OCI-LY7 (cell line): ENCODE results near the gene MAVS. TPM values are rescaled to one million over a fixed set of nuclear protein-coding genes. Genes with fewer than 3 reads are reported as not detected.

ENCODE experiments used
- BruUV-seq: library from RNA; stranded (reverse); fragments of 400-500 nt; replicated peaks from 2 replicates; lab custom pipeline; 2021; lab: Mats Ljungman, UMichigan
- CTCF ChIA-PET: fragments of 300-600 bp; sonication (Branson Sonifier 250); formaldehyde crosslinking; loops from one replicate; lab custom pipeline; 2022; ENCODE audit warnings: antibody characterized with exemption; ENCODE audit not compliant: unreplicated experiment; lab: Charles Lee
- POLR2A ChIA-PET: fragments of 300-600 bp; sonication (Branson Sonifier 250); formaldehyde crosslinking; loops from one replicate; lab custom pipeline; 2022; ENCODE audit warnings: antibody characterized with exemption; lab: Charles Lee
- DNase-seq: peaks from one replicate; pipeline ENCODE4 v3.0.0-alpha.2; 2015; ENCODE audit warnings: low spot score
- H2AFZ ChIP-seq: fragments of 200-600 bp; sonication (generic), shearing (Covaris generic); 2 replicates; pipeline ENCODE4 v1.6.1; 2014; ENCODE audit warnings: mild to moderate bottlenecking, antibody characterized with exemption, low read length, moderate library complexity
- H3K27ac ChIP-seq: fragments of 200-600 bp; sonication (generic); 2 replicates; pipeline ENCODE4 v1.5.1; 2014; ENCODE audit warnings: mixed run types, low read depth, mild to moderate bottlenecking, moderate library complexity, low read length, inconsistent platforms; ENCODE audit not compliant: poor library complexity, severe bottlenecking
- H3K36me3 ChIP-seq: fragments of 200-600 bp; sonication (generic); 2 replicates; pipeline ENCODE4 v1.6.1; 2014; ENCODE audit warnings: mild to moderate bottlenecking, antibody characterized with exemption, low read length, moderate library complexity, mixed read lengths; ENCODE audit not compliant: insufficient read depth
- H3K4me1 ChIP-seq: fragments of 200-600 bp; sonication (generic); 2 replicates; pipeline ENCODE4 v1.5.1; 2014; ENCODE audit warnings: mild to moderate bottlenecking, low read length; ENCODE audit not compliant: insufficient read depth, poor library complexity, severe bottlenecking
- H3K4me2 ChIP-seq: fragments of 200-600 bp; sonication (generic); 2 replicates; pipeline ENCODE4 v1.6.1; 2014; ENCODE audit warnings: mild to moderate bottlenecking, low read length
- H3K4me3 ChIP-seq: fragments of 200-600 bp; sonication (generic); 2 replicates; pipeline ENCODE4 v1.5.1; 2014; ENCODE audit warnings: mild to moderate bottlenecking, low read depth, low read length; ENCODE audit not compliant: poor library complexity, severe bottlenecking
- H3K79me2 ChIP-seq: fragments of 200-600 bp; sonication (generic); 2 replicates; pipeline ENCODE4 v1.6.1; 2016; ENCODE audit warnings: low read depth, mild to moderate bottlenecking, low read length, moderate library complexity, mixed read lengths; ENCODE audit not compliant: insufficient read depth
- H3K9me2 ChIP-seq: fragments of 200-600 bp; sonication (generic); 2 replicates; pipeline ENCODE4 v1.6.1; 2016; ENCODE audit warnings: mild to moderate bottlenecking, low read length, mixed read lengths; ENCODE audit not compliant: insufficient read depth
- H3K9me3 ChIP-seq: fragments of 200-600 bp; sonication (generic); 2 replicates; pipeline ENCODE4 v1.6.1; 2014; ENCODE audit warnings: mild to moderate bottlenecking, mixed run types, low read length, mixed read lengths
- H4K20me1 ChIP-seq: fragments of 200-600 bp; sonication (generic); 2 replicates; pipeline ENCODE4 v1.6.1; 2014; ENCODE audit warnings: mild to moderate bottlenecking, antibody characterized with exemption, low read length, moderate library complexity, mixed read lengths; ENCODE audit not compliant: insufficient read depth
- EZH2phosphoT487 ChIP-seq: fragments of 200-600 bp; sonication (generic); IDR thresholded peaks from 2 replicates; pipeline ENCODE4 v1.6.1; 2018; ENCODE audit warnings: low read depth, borderline replicate concordance, mild to moderate bottlenecking, mixed run types, antibody characterized with exemption, low read length, moderate library complexity, mixed read lengths
- intact Hi-C: fragments of 100-400 bp; cut with micrococcal nuclease; formaldehyde crosslinking; loops from one replicate; pipeline ENCODE4 v1.10.0; 2022; ENCODE audit not compliant: unreplicated experiment
- total RNA-seq, 2 experiments: library from RNA; depleted of rRNA in 1 of 2; stranded (reverse); fragments of >200 nt in 1 of 2; shearing (Covaris generic) in 1 of 2; gene quantifications; 2 replicates each; pipeline ENCODE4 v1.2.3, GENCODE V29; 2014 to 2022
- TF ChIP-seq, protein P1 (sequence below): fragments of 200-600 bp; sonication (generic); conservative IDR thresholded peaks from 2 replicates; pipeline ENCODE4 v1.5.1; 2014; ENCODE audit warnings: mild to moderate bottlenecking, antibody characterized with exemption, low read length, moderate library complexity, mixed read lengths

The MAVS gene
- total RNA-seq, 2 experiments from 2014 or later: 19.8 to 35.5 TPM

DNA sequence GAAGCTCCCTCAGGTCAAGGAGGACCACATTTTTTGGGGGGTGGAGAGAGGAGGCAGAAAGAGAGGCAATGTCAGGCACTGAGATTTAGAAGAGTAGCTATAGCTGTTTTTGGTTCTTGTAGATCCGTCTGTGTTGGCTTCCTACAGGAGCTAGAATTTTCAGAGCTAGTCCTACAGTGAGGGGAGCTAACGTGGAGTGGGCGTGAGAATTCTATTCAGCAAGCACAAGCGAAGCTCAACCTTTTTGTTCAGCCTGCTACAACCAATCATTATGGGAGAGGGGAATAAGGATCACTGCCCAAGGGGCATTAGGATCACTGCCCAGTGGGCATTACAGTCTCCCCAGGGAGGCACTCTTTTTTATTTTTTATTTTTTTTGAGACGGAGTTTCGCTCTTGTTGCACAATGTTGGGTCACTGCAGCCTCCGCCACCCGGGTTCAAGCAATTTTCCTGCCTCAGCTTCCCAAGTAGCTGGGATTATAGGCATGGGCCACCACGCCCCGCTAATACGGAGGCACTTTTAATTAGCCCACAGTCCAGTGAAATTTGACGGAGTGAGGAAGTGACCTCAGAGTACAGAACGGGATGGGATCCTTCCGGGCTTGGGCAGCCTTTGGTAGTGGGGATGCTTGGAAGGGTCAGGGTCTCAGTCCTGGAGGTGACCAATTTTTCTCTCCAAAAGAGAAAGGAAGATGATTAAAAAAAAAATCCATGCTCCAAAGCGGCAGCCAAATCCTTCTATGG, 41.4 kb downstream of the MAVS start:
- no peak for DNase-seq
- Histone ChIP-seq H4K20me1 (peaks cover 30% of the 10 kb centered on the region), H3K79me2 (peaks cover 61% of the 10 kb centered on the region), H3K9me3 (no peaks in the 10 kb centered on the region), H3K27ac (peak overlapping the region; percentile 57), H3K4me2 (peak overlapping the region; percentile 89), H2AFZ (peak overlapping the region; percentile 39), H3K9me2 (no peaks in the 10 kb centered on the region), H3K4me1 (peaks cover 25% of the 10 kb centered on the region), H3K36me3 (peaks cover 50% of the 10 kb centered on the region), H3K4me3 (peak overlapping the region; percentile 95)
- ChIA-PET CTCF (interaction anchor here (1.0 kb wide), 1 partner anchor 185 kb away, joined by 3 read pairs; no protein-coding TSS in a partner anchor), POLR2A (interaction anchor here (0.5 to 2.2 kb wide), 8 partner anchors 9 to 92 kb away, joined by 3 to 6 read pairs (median 3); partner anchors contain the start of gene CDC25B)
- TF ChIP-seq, protein P1, sequence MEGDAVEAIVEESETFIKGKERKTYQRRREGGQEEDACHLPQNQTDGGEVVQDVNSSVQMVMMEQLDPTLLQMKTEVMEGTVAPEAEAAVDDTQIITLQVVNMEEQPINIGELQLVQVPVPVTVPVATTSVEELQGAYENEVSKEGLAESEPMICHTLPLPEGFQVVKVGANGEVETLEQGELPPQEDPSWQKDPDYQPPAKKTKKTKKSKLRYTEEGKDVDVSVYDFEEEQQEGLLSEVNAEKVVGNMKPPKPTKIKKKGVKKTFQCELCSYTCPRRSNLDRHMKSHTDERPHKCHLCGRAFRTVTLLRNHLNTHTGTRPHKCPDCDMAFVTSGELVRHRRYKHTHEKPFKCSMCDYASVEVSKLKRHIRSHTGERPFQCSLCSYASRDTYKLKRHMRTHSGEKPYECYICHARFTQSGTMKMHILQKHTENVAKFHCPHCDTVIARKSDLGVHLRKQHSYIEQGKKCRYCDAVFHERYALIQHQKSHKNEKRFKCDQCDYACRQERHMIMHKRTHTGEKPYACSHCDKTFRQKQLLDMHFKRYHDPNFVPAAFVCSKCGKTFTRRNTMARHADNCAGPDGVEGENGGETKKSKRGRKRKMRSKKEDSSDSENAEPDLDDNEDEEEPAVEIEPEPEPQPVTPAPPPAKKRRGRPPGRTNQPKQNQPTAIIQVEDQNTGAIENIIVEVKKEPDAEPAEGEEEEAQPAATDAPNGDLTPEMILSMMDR: no peak
- BruUV-seq: no TSS peak
- intact Hi-C loops: loop anchor here (2.0 kb wide), 1 partner anchor 101 kb away; the partner anchor contains the start of gene CENPB

DNA sequence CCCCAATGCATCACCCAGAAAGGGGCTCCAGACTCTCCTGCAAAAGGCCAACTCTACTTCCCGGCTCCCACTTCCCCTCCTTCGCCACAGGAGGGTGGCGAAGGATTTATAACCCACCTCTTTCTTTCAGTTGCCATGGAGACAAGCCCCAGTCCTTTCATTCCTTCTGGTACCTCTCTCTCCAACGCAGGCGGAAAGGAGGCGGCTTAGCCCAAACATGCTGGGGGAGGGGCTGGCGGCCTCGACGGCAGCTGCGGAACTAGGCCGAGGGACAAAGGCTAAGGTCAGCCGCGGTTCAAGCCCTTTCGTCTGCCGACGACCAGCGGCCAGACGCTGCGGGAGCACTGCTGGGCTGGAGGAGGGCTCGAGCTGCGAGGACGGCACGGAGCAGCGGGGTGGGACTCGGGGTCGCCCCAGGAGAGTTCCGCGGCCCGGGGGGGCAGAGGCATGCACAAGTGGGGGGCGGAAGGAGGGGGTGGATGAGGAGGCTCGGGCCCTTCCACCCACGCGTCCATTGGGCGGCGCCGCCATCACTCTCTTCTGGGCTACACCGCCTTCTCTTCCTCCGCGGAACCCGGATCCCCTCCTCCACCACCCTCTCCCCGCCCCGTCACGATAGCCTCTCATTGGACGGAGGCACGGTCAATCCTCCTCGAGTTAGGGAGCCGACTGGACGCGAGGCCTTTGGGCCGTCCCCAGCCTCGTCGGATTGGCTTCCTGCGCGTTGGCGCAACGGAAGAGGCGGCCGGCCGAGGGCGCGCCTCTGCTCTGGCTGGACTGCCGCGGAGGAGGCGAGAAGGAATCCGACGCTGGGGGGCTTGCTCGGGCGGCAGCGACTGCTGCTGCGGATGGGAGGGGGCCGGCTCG, 42.2 kb downstream of the MAVS start, which contains the start of gene PANK2:
PANK2 (plus strand) TSS at position 766 of the 867 bp plus-strand sequence.
- H3K9me3 ChIP-seq: no peaks in the 10 kb centered on the region
- ChIA-PET POLR2A (interaction anchor here (2.2 kb wide), 1 partner anchor 13 kb away, joined by 6 read pairs; no protein-coding TSS in a partner anchor), CTCF (no interaction called here)
- intact Hi-C loops: loop anchor here (1.0 to 2.0 kb wide), 2 partner anchors 102 to 196 kb away; partner anchors contain the start of gene CENPB
- peaks cover 69% of the 10 kb centered on the region for H3K79me2 ChIP-seq
- H3K9me2 ChIP-seq: no peaks in the 10 kb centered on the region
- peak within 1 kb of the TSS; percentile 81 for H3K27ac ChIP-seq
- peak within 1 kb of the TSS; percentile 98 for H3K4me2 ChIP-seq
- BruUV-seq: TSS peak; percentile 65
- peaks cover 32% of the 10 kb centered on the region for H3K4me1 ChIP-seq
- H3K4me3 ChIP-seq: peak within 1 kb of the TSS; percentile 95
- DNase-seq: peak; percentile 98
- H3K36me3 ChIP-seq: peaks cover 58% of the 10 kb centered on the region
- peaks cover 36% of the 10 kb centered on the region for H4K20me1 ChIP-seq
- H2AFZ ChIP-seq: peak within 1 kb of the TSS; percentile 39
- TF ChIP-seq EZH2phosphoT487: no peak
- TF ChIP-seq, protein P1: peak; percentile 47
